HepG2 (cell line): ENCODE data around the gene KCNS1. TPM values are rescaled to one million over a fixed set of nuclear protein-coding genes. Genes with fewer than 3 reads are reported as not detected.

Source experiments
- BCL6 ChIP-seq: IDR thresholded peaks from 2 replicates; pipeline ENCODE4 v1.6.1; 2016; ENCODE audit warnings: missing genetic modification reagents, missing compliant biosample characterization
- CBFB ChIP-seq: sonication (generic); formaldehyde crosslinking; IDR thresholded peaks from 2 replicates; pipeline ENCODE4 v1.4.0; 2020; ENCODE audit warnings: missing genetic modification reagents
- EP300 ChIP-seq, 3 experiments: sonication (generic) in 1 of 3; formaldehyde crosslinking in 1 of 3; IDR thresholded peaks; 2 replicates each; pipeline versions ENCODE4 v1.5.1 to v1.6.1; 2011 to 2020; ENCODE audit warnings: low read depth in 2 of 3, low read length in 2 of 3, borderline replicate concordance in 1 of 3, improper control_type of control experiment in 1 of 3, mild to moderate bottlenecking in 1 of 3, missing genetic modification reagents in 1 of 3, moderate library complexity in 1 of 3
- FOSL1 ChIP-seq: sonication (generic); formaldehyde crosslinking; IDR thresholded peaks from 2 replicates; pipeline ENCODE4 v1.9.0; 2021; ENCODE audit warnings: missing genetic modification reagents, borderline replicate concordance
- HDAC6 ChIP-seq: fragments of 200-600 bp; sonication (generic); IDR thresholded peaks from 2 replicates; pipeline ENCODE4 v1.7.0; 2017; ENCODE audit warnings: mild to moderate bottlenecking, antibody characterized with exemption, low read length, low read depth
- HMGXB3 ChIP-seq: sonication (generic); formaldehyde crosslinking; IDR thresholded peaks from 2 replicates; pipeline ENCODE4 v1.4.0; 2020; ENCODE audit warnings: missing genetic modification reagents, borderline replicate concordance
- MAF1 ChIP-seq: sonication (generic); formaldehyde crosslinking; IDR thresholded peaks from 2 replicates; pipeline ENCODE4 v1.5.0; 2020; ENCODE audit warnings: missing genetic modification reagents, borderline replicate concordance
- MED1 ChIP-seq: sonication (generic); formaldehyde crosslinking; IDR thresholded peaks from 2 replicates; pipeline ENCODE4 v1.4.0; 2020; ENCODE audit warnings: missing genetic modification reagents
- NCOA5 ChIP-seq: sonication (generic); formaldehyde crosslinking; IDR thresholded peaks from 2 replicates; pipeline ENCODE4 v1.4.0; 2020; ENCODE audit warnings: missing genetic modification reagents
- NFATC3 ChIP-seq: sonication (generic); formaldehyde crosslinking; IDR thresholded peaks from 2 replicates; pipeline ENCODE4 v1.5.1; 2020; ENCODE audit warnings: mild to moderate bottlenecking, missing genetic modification reagents
- NR2F1 ChIP-seq, 2 experiments: fragments of 450-650 bp in 1 of 2; formaldehyde crosslinking in 1 of 2; IDR thresholded peaks; 2 replicates each; pipeline versions ENCODE4 v1.5.0 to v1.6.1; 2016 to 2020; ENCODE audit warnings: mild to moderate bottlenecking in 1 of 2, missing compliant biosample characterization in 1 of 2, missing genetic modification reagents in 1 of 2, moderate library complexity in 1 of 2
- NR2F6 ChIP-seq, 2 experiments: IDR thresholded peaks; 2 replicates each; pipeline ENCODE4 v1.6.1; 2016; ENCODE audit warnings: antibody characterized with exemption in 1 of 2, mild to moderate bottlenecking in 1 of 2
- SAP130 ChIP-seq: IDR thresholded peaks from 2 replicates; pipeline ENCODE4 v1.6.1; 2016; ENCODE audit warnings: low read depth
- SIX1 ChIP-seq: sonication (generic); formaldehyde crosslinking; IDR thresholded peaks from 2 replicates; pipeline ENCODE4 v1.4.0; 2020; ENCODE audit warnings: missing genetic modification reagents, borderline replicate concordance
- SOX6 ChIP-seq, 2 experiments: fragments of 450-650 bp in 1 of 2; sonication (generic) in 1 of 2; formaldehyde crosslinking in 1 of 2; IDR thresholded peaks; 2 replicates each; pipeline versions ENCODE4 v1.4.0 to v1.6.1; 2017 to 2020; ENCODE audit warnings: antibody characterized with exemption in 1 of 2, mild to moderate bottlenecking in 1 of 2, missing genetic modification reagents in 1 of 2
- ZBTB1 ChIP-seq: sonication (generic); formaldehyde crosslinking; IDR thresholded peaks from 2 replicates; pipeline ENCODE4 v1.4.0; 2020; ENCODE audit warnings: missing genetic modification reagents, borderline replicate concordance
- ZMAT5 ChIP-seq: sonication (generic); formaldehyde crosslinking; IDR thresholded peaks from 2 replicates; pipeline ENCODE4 v1.5.0; 2020; ENCODE audit warnings: mild to moderate bottlenecking, low read depth, missing genetic modification reagents, borderline replicate concordance
- ZNF556 ChIP-seq: sonication (generic); formaldehyde crosslinking; IDR thresholded peaks from 2 replicates; pipeline ENCODE4 v1.4.0; 2020; ENCODE audit warnings: mild to moderate bottlenecking, missing genetic modification reagents, borderline replicate concordance
- ZNF605 ChIP-seq: sonication (generic); formaldehyde crosslinking; IDR thresholded peaks from 2 replicates; pipeline ENCODE4 v1.8.0; 2022; ENCODE audit warnings: mild to moderate bottlenecking, missing genetic modification reagents
- ZSCAN20 ChIP-seq: sonication (generic); formaldehyde crosslinking; IDR thresholded peaks from 2 replicates; pipeline ENCODE4 v1.4.0; 2020; ENCODE audit warnings: missing genetic modification reagents, mild to moderate bottlenecking, borderline replicate concordance
- polyA plus RNA-seq, 8 experiments: library from polyadenylated mRNA; depleted of rRNA in 3 of 8; stranded (reverse) in 7 of 8; unstranded in 1 of 8; fragments of >200 nt; fragmentation: Illumina TruSeq in 4 of 8; extraction: Trizol in 4 of 8; gene quantifications; 2 replicates each; pipeline versions ENCODE4 v1.2.1 to v1.2.3, GENCODE V29; 2011 to 2016; ENCODE audit warnings: low read depth in 4 of 8, missing spikeins in 1 of 8, mixed read lengths in 1 of 8; ENCODE audit not compliant: insufficient read depth in 1 of 8
- total RNA-seq, 5 experiments: library from RNA; depleted of rRNA; stranded (reverse); fragments of >200 nt; fragmentation: Illumina TruSeq; extraction: Trizol; gene quantifications; 2 replicates each; pipeline ENCODE4 v1.2.3, GENCODE V29; 2016; ENCODE audit warnings: low read depth in 1 of 5
- TF ChIP-seq, protein P1 (sequence below): sonication (generic); formaldehyde crosslinking; IDR thresholded peaks from 2 replicates; pipeline ENCODE4 v1.5.1; 2020; ENCODE audit warnings: missing genetic modification reagents, mild to moderate bottlenecking, borderline replicate concordance
- TF ChIP-seq, protein P2 (sequence below): IDR thresholded peaks from 2 replicates; pipeline ENCODE4 v1.6.1; 2018; ENCODE audit warnings: missing genetic modification reagents

Gene KCNS1
- total and polyA plus RNA-seq, 2 of the 13 experiments (the other 11 are each of a cell fraction or from before 2014, with no cell fraction given), result 0.03 TPM; not detected in 1

GRCh38 chr20:45077559-45077958, 23.4 kb downstream of the KCNS1 start (continued):
- TF ChIP-seq ZNF605 (CRISPR knock-in tag) (no peak), ZBTB1 (no peak), MED1 (peak; percentile 32), ZNF556 (peak; percentile 76; the same call in 1 of the 2 replicates), NR2F1 (CRISPR knock-in tag; IDR thresholded peaks at IDR 0.05) (peak; percentile 53 to 94), EP300 (IDR thresholded peaks at IDR 0.05; ENCODE audit: low read depth in 2 of 2, low read length in 2 of 2) (peak in 1 of 2 experiments; percentile 39; a peak in 2 of 4 replicates), EP300 (CRISPR knock-in tag; IDR thresholded peaks at IDR 0.05; ENCODE audit: borderline replicate concordance) (no peak), MAF1 (CRISPR knock-in tag) (no peak), CBFB (CRISPR knock-in tag) (peak; percentile 51; the same call in 1 of the 2 replicates), SAP130 (peak; percentile 43; the same call in 1 of the 2 replicates), BCL6 (peak; percentile 78), NFATC3 (CRISPR knock-in tag) (no peak), ZMAT5 (CRISPR knock-in tag) (no peak), FOSL1 (CRISPR knock-in tag) (no peak), ZSCAN20 (CRISPR knock-in tag) (no peak), SIX1 (peak; percentile 45), HMGXB3 (CRISPR knock-in tag) (peak; percentile 40; the same call in 1 of the 2 replicates), NCOA5 (CRISPR knock-in tag) (no peak), SOX6 (IDR thresholded peaks at IDR 0.05) (no peak), SOX6 (CRISPR knock-in tag; IDR thresholded peaks at IDR 0.05) (peak; percentile 97), HDAC6 (no peak), NR2F6 (IDR thresholded peaks at IDR 0.05) (peak; percentile 87), NR2F6 (CRISPR knock-in tag; IDR thresholded peaks at IDR 0.05) (peak; percentile 83)
- TF ChIP-seq, protein P1, sequence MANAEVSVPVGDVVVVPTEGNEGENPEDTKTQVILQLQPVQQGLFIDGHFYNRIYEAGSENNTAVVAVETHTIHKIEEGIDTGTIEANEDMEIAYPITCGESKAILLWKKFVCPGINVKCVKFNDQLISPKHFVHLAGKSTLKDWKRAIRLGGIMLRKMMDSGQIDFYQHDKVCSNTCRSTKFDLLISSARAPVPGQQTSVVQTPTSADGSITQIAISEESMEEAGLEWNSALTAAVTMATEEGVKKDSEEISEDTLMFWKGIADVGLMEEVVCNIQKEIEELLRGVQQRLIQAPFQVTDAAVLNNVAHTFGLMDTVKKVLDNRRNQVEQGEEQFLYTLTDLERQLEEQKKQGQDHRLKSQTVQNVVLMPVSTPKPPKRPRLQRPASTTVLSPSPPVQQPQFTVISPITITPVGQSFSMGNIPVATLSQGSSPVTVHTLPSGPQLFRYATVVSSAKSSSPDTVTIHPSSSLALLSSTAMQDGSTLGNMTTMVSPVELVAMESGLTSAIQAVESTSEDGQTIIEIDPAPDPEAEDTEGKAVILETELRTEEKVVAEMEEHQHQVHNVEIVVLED (CRISPR knock-in tag), result no peak; the same call in 1 of the 2 replicates
- TF ChIP-seq, protein P2, sequence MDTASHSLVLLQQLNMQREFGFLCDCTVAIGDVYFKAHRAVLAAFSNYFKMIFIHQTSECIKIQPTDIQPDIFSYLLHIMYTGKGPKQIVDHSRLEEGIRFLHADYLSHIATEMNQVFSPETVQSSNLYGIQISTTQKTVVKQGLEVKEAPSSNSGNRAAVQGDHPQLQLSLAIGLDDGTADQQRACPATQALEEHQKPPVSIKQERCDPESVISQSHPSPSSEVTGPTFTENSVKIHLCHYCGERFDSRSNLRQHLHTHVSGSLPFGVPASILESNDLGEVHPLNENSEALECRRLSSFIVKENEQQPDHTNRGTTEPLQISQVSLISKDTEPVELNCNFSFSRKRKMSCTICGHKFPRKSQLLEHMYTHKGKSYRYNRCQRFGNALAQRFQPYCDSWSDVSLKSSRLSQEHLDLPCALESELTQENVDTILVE (CRISPR knock-in tag), result peak; percentile 59; the same call in 1 of the 2 replicates
